GM12878 (cell line): Measurements from ENCODE around the gene PKP3. TPM values are rescaled to one million over a fixed set of nuclear protein-coding genes. Genes with fewer than 3 reads are reported as not detected.

Experiments used
- ATAC-seq: fragments of 200-7000 bp; cut with Tn5 transposase; 3 replicates; pipeline ENCODE4 v1.9.1; 2020; ENCODE audit warnings: mild to moderate bottlenecking, moderate library complexity
- BruUV-seq: library from RNA; stranded (reverse); fragments of 400-500 nt; replicated peaks from 2 replicates; lab custom pipeline; 2021; lab: Mats Ljungman, UMichigan
- CTCF ChIA-PET: fragments of 300-600 bp; sonication (Branson Sonifier 250); formaldehyde crosslinking; extraction: SDS; loops from one replicate; lab custom pipeline; 2021; ENCODE audit warnings: inconsistent platforms; lab: Yijun Ruan, JAX
- POLR2A ChIA-PET: fragments of 350-600 bp; formaldehyde crosslinking; extraction: SDS; loops from one replicate; lab custom pipeline; 2021; ENCODE audit warnings: inconsistent platforms; lab: Charles Lee
- RAD21 ChIA-PET: fragments of 300-600 bp; sonication (Branson Sonifier 250); formaldehyde crosslinking; loops from one replicate; lab custom pipeline; 2023; ENCODE audit warnings: antibody characterized with exemption; ENCODE audit not compliant: unreplicated experiment; lab: Charles Lee
- SMC1A ChIA-PET: fragments of 300-600 bp; sonication (Branson Sonifier 250); formaldehyde crosslinking; loops from one replicate; lab custom pipeline; 2023; ENCODE audit not compliant: unreplicated experiment, uncharacterized antibody; lab: Charles Lee
- DNase-seq: peaks from one replicate; pipeline ENCODE4 v3.0.0-alpha.2; 2011; ENCODE audit warnings: low read depth, low spot score
- FAIRE-seq: peaks from 3 replicates; lab custom pipeline; 2011; peaks lifted over from hg19 to GRCh38; lab: Jason Lieb, UNC
- H2AFZ ChIP-seq: 2 replicates; pipeline ENCODE4 v1.6.0; 2011; ENCODE audit warnings: low read depth, low read length, control low read depth; ENCODE audit not compliant: control insufficient read depth
- H3K27ac ChIP-seq: 2 replicates; pipeline ENCODE4 v1.5.1; 2011; ENCODE audit warnings: control low read depth; ENCODE audit not compliant: control insufficient read depth, insufficient read depth
- H3K27me3 ChIP-seq, 2 experiments: replicated peaks in 1 of 2; 2 replicates each; pipeline versions ENCODE4 v1.6.0 to v1.6.1; 2011; ENCODE audit warnings: low read length in 1 of 2; ENCODE audit not compliant: control insufficient read depth in 2 of 2, insufficient read depth in 2 of 2
- H3K36me3 ChIP-seq, 2 experiments: 2 replicates each; pipeline ENCODE4 v1.5.1; 2011; ENCODE audit warnings: low read length in 1 of 2; ENCODE audit not compliant: control insufficient read depth in 2 of 2, insufficient read depth in 2 of 2
- H3K4me1 ChIP-seq: 2 replicates; pipeline ENCODE4 v1.6.1; 2011; ENCODE audit warnings: mild to moderate bottlenecking, low read length, moderate library complexity, mixed read lengths; ENCODE audit not compliant: control insufficient read depth, insufficient read depth
- H3K4me2 ChIP-seq: 2 replicates; pipeline ENCODE4 v1.6.0; 2011; ENCODE audit warnings: control low read depth; ENCODE audit not compliant: control insufficient read depth, insufficient read depth
- H3K4me3 ChIP-seq: fragments of 200-600 bp; sonication (generic); 2 replicates; pipeline ENCODE4 v1.5.1; 2016
- H3K79me2 ChIP-seq: 2 replicates; pipeline ENCODE4 v1.6.0; 2011; ENCODE audit warnings: low read length; ENCODE audit not compliant: control insufficient read depth, insufficient read depth
- H3K9ac ChIP-seq: 2 replicates; pipeline ENCODE4 v1.8.0; 2011; ENCODE audit warnings: low read length, control low read depth, mixed read lengths; ENCODE audit not compliant: control insufficient read depth, insufficient read depth
- H3K9me3 ChIP-seq: replicated peaks from 3 replicates; pipeline ENCODE4 v1.5.1; 2011; ENCODE audit warnings: mild to moderate bottlenecking, low read length; ENCODE audit not compliant: control insufficient read depth, insufficient read depth
- H4K20me1 ChIP-seq: 2 replicates; pipeline ENCODE4 v1.6.0; 2011; ENCODE audit not compliant: control insufficient read depth, insufficient read depth
- BCLAF1 ChIP-seq: fragments of 450-650 bp; IDR thresholded peaks from 2 replicates; pipeline ENCODE4 v1.6.1; 2017; ENCODE audit warnings: antibody characterized with exemption, mild to moderate bottlenecking, moderate library complexity
- CREB1 ChIP-seq: IDR thresholded peaks from 2 replicates; pipeline ENCODE4 v1.6.1; 2012; ENCODE audit warnings: low read depth, mild to moderate bottlenecking, inconsistent platforms
- EED ChIP-seq: sonication (generic); IDR thresholded peaks from 2 replicates; pipeline ENCODE4 v1.6.1; 2016; ENCODE audit warnings: antibody characterized with exemption, low read depth
- GABPA ChIP-seq: IDR thresholded peaks from 2 replicates; pipeline ENCODE4 v1.6.1; 2014; ENCODE audit warnings: antibody characterized with exemption, low read depth, mild to moderate bottlenecking, inconsistent platforms
- IRF4 ChIP-seq: IDR thresholded peaks from 2 replicates; pipeline ENCODE4 v1.6.1; 2011; ENCODE audit warnings: low read depth, low read length
- LARP7 ChIP-seq: fragments of 450-650 bp; IDR thresholded peaks from 2 replicates; pipeline ENCODE4 v1.6.1; 2017; ENCODE audit warnings: mild to moderate bottlenecking
- NFIC ChIP-seq: IDR thresholded peaks from 2 replicates; pipeline ENCODE4 v1.6.1; 2012; ENCODE audit warnings: low read depth, mild to moderate bottlenecking, inconsistent platforms, low read length, moderate library complexity
- NR2C1 ChIP-seq: fragments of 450-650 bp; IDR thresholded peaks from 2 replicates; pipeline ENCODE4 v1.6.1; 2017; ENCODE audit warnings: antibody characterized with exemption, mild to moderate bottlenecking, moderate library complexity
- NRF1 ChIP-seq: conservative IDR thresholded peaks from 2 replicates; pipeline ENCODE4 v1.6.1; 2011; ENCODE audit warnings: mild to moderate bottlenecking, low read depth, low read length, improper control_type of control experiment
- RBBP5 ChIP-seq: fragments of 200-600 bp; sonication (generic); conservative IDR thresholded peaks from 2 replicates; pipeline ENCODE4 v1.6.1; 2016
- RELA ChIP-seq: fragments of 450-650 bp; IDR thresholded peaks from 2 replicates; pipeline ENCODE4 v1.8.0; 2014; ENCODE audit warnings: borderline replicate concordance; ENCODE audit not compliant: partially characterized antibody
- SMC3 ChIP-seq: IDR thresholded peaks from 2 replicates; pipeline ENCODE4 v1.6.1; 2011; ENCODE audit warnings: low read length, improper control_type of control experiment, borderline replicate concordance
- ZBTB40 ChIP-seq: fragments of 450-650 bp; IDR thresholded peaks from 2 replicates; pipeline ENCODE4 v1.6.1; 2016; ENCODE audit warnings: mild to moderate bottlenecking, moderate library complexity, borderline replicate concordance
- WGBS: methylation state at CpG from one replicate; pipeline ENCODE4 v1.1.6; 2016; ENCODE audit warnings: low lambda C conversion rate; ENCODE audit not compliant: insufficient replicate concordance, insufficient coverage; ENCODE audit errors: missing lambda C conversion rate; 5-methylcytosine and 5-hydroxymethylcytosine counted together
- in situ Hi-C: fragments of 300-500 bp; cut with MboI; formaldehyde crosslinking; loops from 9 replicates; pipeline ENCODE4 v1.14.3; 2018; ENCODE audit warnings: mixed read lengths
- intact Hi-C: fragments of 100-400 bp; cut with micrococcal nuclease; formaldehyde crosslinking; loops from one replicate; pipeline ENCODE4 v1.14.2; 2022; ENCODE audit not compliant: unreplicated experiment
- polyA plus RNA-seq, 11 experiments: library from polyadenylated mRNA; depleted of rRNA in 4 of 11; unstranded in 6 of 11; stranded (reverse) in 5 of 11; fragments of >200 nt; fragmentation: Nextera tagmentation in 4 of 11; fragmentation: Illumina TruSeq in 1 of 11; extraction: Ambion mirVana in 4 of 11; extraction: Trizol in 1 of 11; gene quantifications; 1 replicate in 1 of 11; 2 replicates in 10 of 11; pipeline versions ENCODE4 v1.2.1 to v1.2.3, GENCODE V29; 2011 to 2016; ENCODE audit warnings: inconsistent platforms in 2 of 11, missing spikeins in 2 of 11, low read depth in 1 of 11
- total RNA-seq, 4 experiments: library from RNA; depleted of rRNA in 3 of 4; stranded (reverse); fragments of >200 nt in 3 of 4; fragmentation: Illumina TruSeq in 1 of 4; extraction: Trizol in 1 of 4; gene quantifications; 2 replicates each; pipeline versions ENCODE4 v1.2.1 to v1.2.3, GENCODE V29; 2013 to 2021
- TF ChIP-seq, protein P1 (sequence below): fragments of 450-650 bp; IDR thresholded peaks from 2 replicates; pipeline ENCODE4 v1.6.1; 2017; ENCODE audit warnings: low read depth, mild to moderate bottlenecking, moderate library complexity

Gene PKP3
- total and polyA plus RNA-seq, 10 of the 15 experiments (the other 5 are each of a cell fraction or from before 2014, with no cell fraction given) = 0.45 to 0.90 TPM; not detected in 8

GRCh38 chr11:396948-397548, 3.0 kb downstream of the PKP3 start (continued):
- TF ChIP-seq CREB1 (no peak), EED (no peak), NRF1 (0 out of 2 replicates have a peak, but pooled peaks have one; percentile 17)
- TF ChIP-seq, protein P1, sequence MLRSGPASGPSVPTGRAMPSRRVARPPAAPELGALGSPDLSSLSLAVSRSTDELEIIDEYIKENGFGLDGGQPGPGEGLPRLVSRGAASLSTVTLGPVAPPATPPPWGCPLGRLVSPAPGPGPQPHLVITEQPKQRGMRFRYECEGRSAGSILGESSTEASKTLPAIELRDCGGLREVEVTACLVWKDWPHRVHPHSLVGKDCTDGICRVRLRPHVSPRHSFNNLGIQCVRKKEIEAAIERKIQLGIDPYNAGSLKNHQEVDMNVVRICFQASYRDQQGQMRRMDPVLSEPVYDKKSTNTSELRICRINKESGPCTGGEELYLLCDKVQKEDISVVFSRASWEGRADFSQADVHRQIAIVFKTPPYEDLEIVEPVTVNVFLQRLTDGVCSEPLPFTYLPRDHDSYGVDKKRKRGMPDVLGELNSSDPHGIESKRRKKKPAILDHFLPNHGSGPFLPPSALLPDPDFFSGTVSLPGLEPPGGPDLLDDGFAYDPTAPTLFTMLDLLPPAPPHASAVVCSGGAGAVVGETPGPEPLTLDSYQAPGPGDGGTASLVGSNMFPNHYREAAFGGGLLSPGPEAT = no peak

GRCh38 chr11:398826-399225, 4.8 kb downstream of the PKP3 start:
- CTCF ChIA-PET = no interaction called here
- no peak overlapping the region for H3K27ac ChIP-seq
- no peak for TF ChIP-seq RBBP5
- no peak for TF ChIP-seq BCLAF1
- TF ChIP-seq RELA = no peak
- TF ChIP-seq IRF4 = no peak
- TF ChIP-seq NFIC = no peak
- TF ChIP-seq LARP7 = no peak
- TF ChIP-seq SMC3 = no peak
- no peak for TF ChIP-seq GABPA
- TF ChIP-seq NR2C1 = no peak
- TF ChIP-seq ZBTB40 = no peak

More at GRCh38 chr11:398826-399225, 4.8 kb downstream of the PKP3 start:
- WGBS = 93% methylated on average over 20 of the region's 20 CpGs
- ChIA-PET RAD21 (no interaction called here), POLR2A (no interaction called here), SMC1A (no interaction called here)
- no peaks in the 10 kb centered on the region for H3K4me1 ChIP-seq
- BruUV-seq = no TSS peak
- H3K9me3 ChIP-seq = no peaks in the 10 kb centered on the region; the same call in 2 of the 3 replicates
- no peak overlapping the region for H2AFZ ChIP-seq
- intact Hi-C loops = no loop called here
- no peaks in the 10 kb centered on the region for H3K36me3 ChIP-seq
- in situ Hi-C loops = no loop called here
- no peak overlapping the region for H3K9ac ChIP-seq
- H3K27me3 ChIP-seq = no peaks in the 10 kb centered on the region
- no peak for ATAC-seq
- no peak for FAIRE-seq
- no peak for DNase-seq
- no peaks in the 10 kb centered on the region for H3K79me2 ChIP-seq
- no peaks in the 10 kb centered on the region for H4K20me1 ChIP-seq
- no peak overlapping the region for H3K4me2 ChIP-seq
- no peak overlapping the region for H3K4me3 ChIP-seq
